Vagina (tissue), 2 donors: Measurements from ENCODE around the gene ARHGEF11.

ENCODE experiments used
- POLR2A ChIP-seq, 2 donors: fragments of 450-650 bp; IDR thresholded peaks; one replicate each; pipeline ENCODE4 v1.6.1; 2017; ENCODE audit warnings: antibody characterized with exemption in 2 of 2, mild to moderate bottlenecking in 2 of 2, moderate library complexity in 2 of 2
- POLR2AphosphoS5 ChIP-seq, 2 donors: sonication (generic); formaldehyde crosslinking; IDR thresholded peaks; one replicate each; pipeline ENCODE4 v1.9.0; 2017; ENCODE audit warnings: antibody characterized with exemption in 2 of 2, mild to moderate bottlenecking in 2 of 2, low read depth in 1 of 2; ENCODE audit not compliant: insufficient read depth in 1 of 2
- TF ChIP-seq, protein P1 (sequence below), 3 experiments: fragments of 450-650 bp in 2 of 3; fragments of 200-600 bp in 1 of 3; sonication (generic) in 1 of 3; IDR thresholded peaks; one replicate each; pipeline ENCODE4 v1.5.1; 2017 to 2019; ENCODE audit warnings: antibody characterized with exemption in 3 of 3, mild to moderate bottlenecking in 2 of 3, moderate library complexity in 2 of 3

DNA sequence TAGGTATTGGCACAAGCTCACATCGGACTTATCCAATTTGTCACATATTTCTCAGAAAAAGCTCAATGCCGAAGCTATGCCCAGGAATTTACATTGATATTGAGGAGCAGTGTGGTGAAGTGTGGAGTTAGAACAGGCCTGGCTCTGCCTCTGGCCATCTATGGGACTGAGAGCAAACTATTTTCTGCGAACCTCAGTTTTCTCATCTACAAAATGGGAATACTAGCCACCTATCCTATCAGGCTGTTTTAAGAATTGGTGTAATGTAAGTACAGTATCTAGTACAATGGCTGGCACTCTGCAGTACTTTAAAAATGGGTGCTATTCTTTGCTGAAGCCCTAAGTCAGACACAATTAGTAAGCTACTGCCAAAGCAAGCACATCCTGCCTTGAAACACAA is 47.2 kb downstream of the ARHGEF11 start:
- no peak for TF ChIP-seq POLR2A (IDR thresholded peaks at IDR 0.05)
- TF ChIP-seq, protein P1, sequence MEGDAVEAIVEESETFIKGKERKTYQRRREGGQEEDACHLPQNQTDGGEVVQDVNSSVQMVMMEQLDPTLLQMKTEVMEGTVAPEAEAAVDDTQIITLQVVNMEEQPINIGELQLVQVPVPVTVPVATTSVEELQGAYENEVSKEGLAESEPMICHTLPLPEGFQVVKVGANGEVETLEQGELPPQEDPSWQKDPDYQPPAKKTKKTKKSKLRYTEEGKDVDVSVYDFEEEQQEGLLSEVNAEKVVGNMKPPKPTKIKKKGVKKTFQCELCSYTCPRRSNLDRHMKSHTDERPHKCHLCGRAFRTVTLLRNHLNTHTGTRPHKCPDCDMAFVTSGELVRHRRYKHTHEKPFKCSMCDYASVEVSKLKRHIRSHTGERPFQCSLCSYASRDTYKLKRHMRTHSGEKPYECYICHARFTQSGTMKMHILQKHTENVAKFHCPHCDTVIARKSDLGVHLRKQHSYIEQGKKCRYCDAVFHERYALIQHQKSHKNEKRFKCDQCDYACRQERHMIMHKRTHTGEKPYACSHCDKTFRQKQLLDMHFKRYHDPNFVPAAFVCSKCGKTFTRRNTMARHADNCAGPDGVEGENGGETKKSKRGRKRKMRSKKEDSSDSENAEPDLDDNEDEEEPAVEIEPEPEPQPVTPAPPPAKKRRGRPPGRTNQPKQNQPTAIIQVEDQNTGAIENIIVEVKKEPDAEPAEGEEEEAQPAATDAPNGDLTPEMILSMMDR (IDR thresholded peaks at IDR 0.05): no peak
- no peak for TF ChIP-seq POLR2AphosphoS5 (IDR thresholded peaks at IDR 0.05; ENCODE audit: insufficient read depth in 1 of 2, low read depth in 1 of 2)
